Measurements from ENCODE around the gene BIN1. TPM values are rescaled to one million over a fixed set of nuclear protein-coding genes. Genes with fewer than 3 reads are reported as not detected.

The BIN1 gene
- total RNA-seq, 6 experiments from 2014 or later: 22.6 to 26.1 (median 23.5) TPM

DNA sequence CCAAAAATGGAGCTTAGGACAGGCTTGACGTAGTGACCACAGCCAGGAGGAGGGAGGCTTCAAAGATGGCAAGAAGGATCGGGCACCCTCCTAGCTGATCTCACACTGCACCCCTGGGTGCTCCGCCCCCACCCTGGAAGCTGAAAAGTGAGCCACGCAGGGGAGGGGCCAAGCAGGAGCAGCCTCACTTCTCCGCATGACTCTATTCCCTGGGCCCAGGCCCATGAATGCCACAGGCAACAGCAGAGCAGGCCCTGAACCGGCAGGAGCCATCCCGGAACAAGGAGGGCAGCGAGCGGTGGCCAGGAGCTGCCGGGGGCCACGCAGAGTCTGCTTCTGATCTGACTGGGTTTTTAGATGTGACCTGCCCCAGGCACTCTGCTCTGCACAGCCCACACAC, 30.0 kb downstream of the BIN1 start:
- Mint-ChIP-seq H3K27me3 (ENCODE audit: insufficient read depth) (peaks cover 2% of the 10 kb centered on the region), H3K27ac (no peak overlapping the region), H3K36me3 (ENCODE audit: low read depth) (no peaks in the 10 kb centered on the region), H3K9me3 (no peaks in the 10 kb centered on the region), H3K4me1 (ENCODE audit: low read depth) (peaks cover 4% of the 10 kb centered on the region; the same call in 1 of the 2 replicates), H3K4me3 (no peak overlapping the region)
- TF ChIP-seq, protein P1, sequence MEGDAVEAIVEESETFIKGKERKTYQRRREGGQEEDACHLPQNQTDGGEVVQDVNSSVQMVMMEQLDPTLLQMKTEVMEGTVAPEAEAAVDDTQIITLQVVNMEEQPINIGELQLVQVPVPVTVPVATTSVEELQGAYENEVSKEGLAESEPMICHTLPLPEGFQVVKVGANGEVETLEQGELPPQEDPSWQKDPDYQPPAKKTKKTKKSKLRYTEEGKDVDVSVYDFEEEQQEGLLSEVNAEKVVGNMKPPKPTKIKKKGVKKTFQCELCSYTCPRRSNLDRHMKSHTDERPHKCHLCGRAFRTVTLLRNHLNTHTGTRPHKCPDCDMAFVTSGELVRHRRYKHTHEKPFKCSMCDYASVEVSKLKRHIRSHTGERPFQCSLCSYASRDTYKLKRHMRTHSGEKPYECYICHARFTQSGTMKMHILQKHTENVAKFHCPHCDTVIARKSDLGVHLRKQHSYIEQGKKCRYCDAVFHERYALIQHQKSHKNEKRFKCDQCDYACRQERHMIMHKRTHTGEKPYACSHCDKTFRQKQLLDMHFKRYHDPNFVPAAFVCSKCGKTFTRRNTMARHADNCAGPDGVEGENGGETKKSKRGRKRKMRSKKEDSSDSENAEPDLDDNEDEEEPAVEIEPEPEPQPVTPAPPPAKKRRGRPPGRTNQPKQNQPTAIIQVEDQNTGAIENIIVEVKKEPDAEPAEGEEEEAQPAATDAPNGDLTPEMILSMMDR (IDR thresholded peaks at IDR 0.05): no peak
- DNase-seq: no peak

DNA sequence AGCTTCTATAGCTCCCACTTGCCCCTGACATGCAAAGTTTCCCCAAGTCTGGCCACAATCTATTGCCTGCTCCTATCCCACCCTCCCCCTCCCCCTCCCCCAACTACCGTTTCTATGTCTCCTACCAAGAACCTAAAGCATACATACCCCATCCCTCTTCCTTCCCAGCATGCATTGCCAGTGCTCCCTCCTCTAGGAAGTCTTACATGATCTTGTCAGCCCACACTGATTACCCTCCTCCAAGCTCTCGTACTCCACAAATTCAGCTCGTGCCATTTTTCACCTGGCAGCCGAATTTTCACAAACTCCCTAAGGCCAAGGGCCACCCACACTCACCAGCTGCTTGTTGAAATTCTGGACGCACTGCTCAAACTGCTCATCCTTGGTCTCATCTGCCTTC, 30.7 kb downstream of the BIN1 start:
- Mint-ChIP-seq H3K9me3 (no peaks in the 10 kb centered on the region), H3K36me3 (ENCODE audit: low read depth) (no peaks in the 10 kb centered on the region), H3K27me3 (ENCODE audit: insufficient read depth) (peaks cover 2% of the 10 kb centered on the region), H3K4me1 (ENCODE audit: low read depth) (peaks cover 4% of the 10 kb centered on the region; the same call in 1 of the 2 replicates), H3K4me3 (no peak overlapping the region), H3K27ac (no peak overlapping the region)
- no peak for DNase-seq
- TF ChIP-seq, protein P1 (IDR thresholded peaks at IDR 0.05): no peak

DNA sequence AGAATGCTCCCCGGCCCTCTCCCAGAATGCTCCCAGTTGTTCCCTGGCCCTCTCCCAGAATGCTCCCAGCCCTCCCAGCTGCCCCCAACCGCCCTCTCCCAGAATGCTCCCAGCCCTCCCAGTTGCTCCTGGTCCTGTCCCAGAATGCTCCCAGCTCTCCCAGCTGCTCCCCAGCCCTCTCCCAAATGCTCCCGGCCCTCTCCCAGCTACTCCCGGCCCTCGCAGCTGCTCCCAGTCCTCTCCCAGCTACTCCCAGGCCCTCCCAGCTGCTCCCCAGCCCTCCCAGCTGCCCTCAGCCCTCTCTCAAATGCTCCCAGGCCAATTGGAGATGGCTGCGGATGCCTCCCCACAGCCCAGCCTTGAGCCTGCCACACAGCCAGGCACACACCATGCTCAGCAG, 31.1 kb downstream of the BIN1 start:
- Mint-ChIP-seq H3K27ac (no peak overlapping the region), H3K9me3 (no peaks in the 10 kb centered on the region), H3K27me3 (ENCODE audit: insufficient read depth) (peaks cover 2% of the 10 kb centered on the region), H3K36me3 (ENCODE audit: low read depth) (no peaks in the 10 kb centered on the region), H3K4me3 (no peak overlapping the region), H3K4me1 (ENCODE audit: low read depth) (peaks cover 4% of the 10 kb centered on the region; the same call in 1 of the 2 replicates)
- DNase-seq: no peak
- TF ChIP-seq, protein P1 (IDR thresholded peaks at IDR 0.05): no peak

DNA sequence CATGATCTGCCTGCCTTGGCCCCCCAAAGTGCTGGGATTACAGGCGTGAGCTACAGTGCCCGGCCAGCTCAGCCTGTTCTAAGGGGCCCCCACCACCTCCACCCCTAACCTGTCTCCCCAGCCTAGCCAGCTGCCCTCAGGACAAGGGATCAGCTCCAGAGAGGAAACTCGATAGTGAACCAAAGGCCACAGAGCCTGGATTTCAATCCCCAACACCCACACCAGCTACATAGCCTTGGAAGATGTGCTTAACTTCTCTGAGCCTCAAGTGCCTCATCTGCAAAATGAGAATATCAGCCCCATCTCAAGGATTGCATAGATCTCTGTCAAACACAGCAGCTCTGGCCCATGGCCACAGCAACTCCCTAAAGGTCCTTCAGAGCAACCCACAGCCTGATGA, 32.0 kb downstream of the BIN1 start:
- TF ChIP-seq, protein P1 (IDR thresholded peaks at IDR 0.05): no peak
- Mint-ChIP-seq H3K9me3 (no peaks in the 10 kb centered on the region), H3K4me3 (no peak overlapping the region), H3K36me3 (ENCODE audit: low read depth) (no peaks in the 10 kb centered on the region), H3K27ac (no peak overlapping the region), H3K4me1 (ENCODE audit: low read depth) (peaks cover 4% of the 10 kb centered on the region; the same call in 1 of the 2 replicates), H3K27me3 (ENCODE audit: insufficient read depth) (no peaks in the 10 kb centered on the region; the same call in 1 of the 2 replicates)
- DNase-seq: no peak

DNA sequence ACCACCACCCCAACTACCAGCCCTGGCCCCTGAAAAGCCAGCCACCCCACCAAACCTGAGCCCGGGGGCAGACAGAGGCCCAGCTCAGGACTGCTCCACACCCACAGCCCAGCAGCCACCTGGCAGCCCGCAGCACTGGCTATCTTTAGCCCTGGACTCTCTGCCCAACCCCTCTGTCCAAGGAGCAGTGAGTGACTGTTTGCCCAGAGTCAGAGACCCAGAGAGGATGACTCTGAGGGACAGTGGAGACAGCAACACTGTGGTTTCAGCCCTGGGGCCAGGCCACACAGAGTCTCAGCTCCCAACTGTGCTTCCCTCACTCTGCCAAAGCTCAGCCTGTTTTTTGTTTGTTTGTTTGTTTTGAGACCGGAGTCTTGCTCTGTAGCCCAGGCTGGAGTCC, 32.6 kb downstream of the BIN1 start:
- no peak for DNase-seq
- no peaks in the 10 kb centered on the region; the same call in 1 of the 2 replicates for H3K27me3 Mint-ChIP-seq (ENCODE audit: insufficient read depth)
- no peak overlapping the region for H3K4me3 Mint-ChIP-seq
- no peaks in the 10 kb centered on the region for H3K9me3 Mint-ChIP-seq
- no peaks in the 10 kb centered on the region for H3K36me3 Mint-ChIP-seq (ENCODE audit: low read depth)
- TF ChIP-seq, protein P1 (IDR thresholded peaks at IDR 0.05): no peak
- H3K27ac Mint-ChIP-seq: no peak overlapping the region
- peaks cover 4% of the 10 kb centered on the region; the same call in 1 of the 2 replicates for H3K4me1 Mint-ChIP-seq (ENCODE audit: low read depth)

DNA sequence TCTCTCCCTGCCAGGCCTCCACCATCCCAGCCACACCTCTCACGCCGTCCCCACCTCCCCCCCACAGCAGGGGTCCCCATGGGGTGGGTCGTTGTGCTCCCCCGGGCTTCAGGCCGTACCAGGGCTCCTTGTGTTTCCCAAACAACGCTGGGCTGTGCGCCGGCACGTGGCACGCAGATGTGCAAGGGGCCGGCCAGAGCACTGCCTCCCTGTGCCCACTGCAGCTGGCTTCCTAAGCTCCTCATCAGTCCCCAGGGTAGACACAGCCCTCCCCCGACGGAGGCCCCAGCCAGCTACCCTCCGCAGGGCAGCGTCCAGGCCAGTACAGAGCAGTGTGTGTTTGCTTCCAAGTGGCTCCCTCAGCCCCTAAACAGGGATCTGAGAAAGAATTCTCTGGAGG, 34.0 kb downstream of the BIN1 start:
- no peaks in the 10 kb centered on the region for H3K9me3 Mint-ChIP-seq
- no peak overlapping the region for H3K27ac Mint-ChIP-seq
- no peaks in the 10 kb centered on the region for H3K4me1 Mint-ChIP-seq (ENCODE audit: low read depth)
- H3K36me3 Mint-ChIP-seq (ENCODE audit: low read depth): no peaks in the 10 kb centered on the region
- no peak overlapping the region for H3K4me3 Mint-ChIP-seq
- DNase-seq: no peak
- TF ChIP-seq, protein P1 (IDR thresholded peaks at IDR 0.05): no peak
- peaks cover 3% of the 10 kb centered on the region for H3K27me3 Mint-ChIP-seq (ENCODE audit: insufficient read depth)

All from HFFc6 (cell line).